GM19463 (cell line): ENCODE data around the gene TFF2.

Source experiments
- ATAC-seq: cut with Tn5 transposase; IDR thresholded peaks from one replicate; pipeline ENCODE4 v1.9.1; 2021; ENCODE audit warnings: mild to moderate bottlenecking, moderate library complexity; ENCODE audit not compliant: unreplicated experiment

Gene TFF2

DNA sequence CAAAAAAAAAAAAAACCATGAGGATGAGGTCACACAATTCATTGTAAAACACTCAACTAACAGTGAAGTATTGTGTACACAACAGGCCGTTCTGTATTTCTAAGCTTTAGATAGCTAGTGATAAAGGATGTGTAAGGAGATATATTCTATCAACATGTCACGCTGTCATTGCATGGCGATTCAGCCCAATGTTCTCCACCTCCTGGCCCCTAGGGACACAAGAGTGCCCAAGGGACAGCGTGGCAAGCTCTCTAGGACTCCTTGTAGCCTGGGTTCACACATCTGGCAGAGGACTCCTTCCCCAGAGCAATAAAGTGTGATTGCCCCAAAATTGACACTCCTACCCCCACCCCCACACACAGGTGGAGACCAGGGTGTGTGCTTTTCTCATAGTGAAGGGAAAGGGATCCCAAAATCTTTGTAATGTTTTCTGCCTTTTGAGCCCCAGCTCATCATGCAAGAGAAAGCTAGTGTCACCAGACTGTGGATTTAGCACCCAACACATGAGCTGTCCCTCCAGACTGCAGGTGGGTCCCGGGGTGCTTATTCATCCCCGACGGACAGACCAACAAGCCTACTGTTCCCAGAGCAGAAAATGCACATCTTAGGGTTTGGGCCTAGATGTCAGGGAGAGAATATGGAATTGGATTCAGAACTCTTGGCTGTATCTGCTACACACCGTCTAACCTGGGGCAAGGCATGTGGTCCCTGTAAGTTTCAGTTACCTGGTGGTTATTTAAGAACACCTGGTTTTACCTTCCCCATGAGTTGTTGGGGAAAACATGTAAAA lies 33.6 kb upstream of the TFF2 start:
- no peak for ATAC-seq

DNA sequence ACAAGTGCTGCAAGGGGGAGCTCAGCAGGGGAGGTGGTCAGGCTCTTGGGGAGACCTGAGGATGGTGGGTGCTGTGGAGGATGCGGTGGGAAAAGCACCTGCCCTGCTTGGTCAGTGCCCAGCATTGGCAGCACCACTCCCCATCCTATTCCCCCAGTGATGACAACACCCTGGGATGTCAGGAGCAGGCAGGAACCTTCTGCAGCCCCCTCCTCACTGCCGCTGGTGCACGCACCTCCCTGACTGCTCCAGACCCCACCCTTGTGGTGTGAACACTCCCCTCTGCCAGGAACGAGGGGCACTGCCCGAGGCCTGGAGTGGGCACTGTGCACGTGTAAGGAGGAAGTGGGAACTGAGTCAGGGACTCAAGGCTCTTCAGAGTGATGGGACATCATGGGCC lies 32.5 kb upstream of the TFF2 start:
- ATAC-seq: no peak

DNA sequence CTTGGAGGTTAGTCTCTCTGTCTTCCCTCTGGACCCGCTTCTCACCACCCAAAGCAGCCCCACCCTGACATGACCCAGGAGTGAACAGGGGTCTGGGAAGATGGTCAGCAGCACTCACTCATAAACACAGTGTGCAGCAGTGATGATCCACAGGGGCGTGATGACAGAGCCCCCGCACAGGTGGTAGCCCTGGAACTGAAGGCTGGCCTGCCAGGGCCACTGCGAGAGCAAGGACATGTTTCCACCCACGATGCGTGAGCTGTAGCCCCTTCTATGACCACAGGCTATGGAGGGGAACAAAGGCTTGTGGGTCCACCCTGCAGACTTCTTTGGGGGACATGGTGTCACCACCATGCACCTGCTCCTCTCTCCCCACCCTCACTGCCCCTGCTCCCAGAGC lies 32.1 kb upstream of the TFF2 start:
- ATAC-seq: no peak

DNA sequence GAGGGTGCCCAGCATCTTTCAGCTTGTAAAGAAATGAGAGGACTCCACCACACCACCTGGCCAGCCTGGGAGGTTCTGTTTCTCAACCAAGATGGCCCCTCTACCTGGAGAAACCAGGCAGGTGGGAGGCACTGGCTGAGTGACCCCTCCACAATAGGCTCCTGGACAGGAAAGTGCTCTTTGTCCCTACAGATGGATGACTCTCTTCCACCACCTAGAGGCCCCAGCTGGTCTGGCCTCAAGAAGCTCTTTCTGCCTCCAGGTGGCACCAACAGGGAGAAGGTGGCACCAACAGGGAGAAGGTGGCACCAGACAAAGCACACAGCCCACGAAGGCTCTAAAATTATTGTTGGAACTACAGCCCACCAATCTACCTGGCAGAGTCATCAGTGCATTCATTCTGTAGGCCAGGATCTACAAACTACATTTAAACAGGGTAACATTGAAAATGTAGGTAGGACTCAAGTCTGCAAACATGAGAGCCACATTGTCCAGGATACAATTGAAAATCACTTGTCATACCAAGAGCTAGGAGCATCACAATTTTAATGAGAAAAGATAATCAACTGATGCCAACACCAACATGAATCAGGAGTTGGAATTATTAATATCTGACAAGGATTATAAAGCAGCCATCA lies 30.7 kb upstream of the TFF2 start:
- no peak for ATAC-seq

DNA sequence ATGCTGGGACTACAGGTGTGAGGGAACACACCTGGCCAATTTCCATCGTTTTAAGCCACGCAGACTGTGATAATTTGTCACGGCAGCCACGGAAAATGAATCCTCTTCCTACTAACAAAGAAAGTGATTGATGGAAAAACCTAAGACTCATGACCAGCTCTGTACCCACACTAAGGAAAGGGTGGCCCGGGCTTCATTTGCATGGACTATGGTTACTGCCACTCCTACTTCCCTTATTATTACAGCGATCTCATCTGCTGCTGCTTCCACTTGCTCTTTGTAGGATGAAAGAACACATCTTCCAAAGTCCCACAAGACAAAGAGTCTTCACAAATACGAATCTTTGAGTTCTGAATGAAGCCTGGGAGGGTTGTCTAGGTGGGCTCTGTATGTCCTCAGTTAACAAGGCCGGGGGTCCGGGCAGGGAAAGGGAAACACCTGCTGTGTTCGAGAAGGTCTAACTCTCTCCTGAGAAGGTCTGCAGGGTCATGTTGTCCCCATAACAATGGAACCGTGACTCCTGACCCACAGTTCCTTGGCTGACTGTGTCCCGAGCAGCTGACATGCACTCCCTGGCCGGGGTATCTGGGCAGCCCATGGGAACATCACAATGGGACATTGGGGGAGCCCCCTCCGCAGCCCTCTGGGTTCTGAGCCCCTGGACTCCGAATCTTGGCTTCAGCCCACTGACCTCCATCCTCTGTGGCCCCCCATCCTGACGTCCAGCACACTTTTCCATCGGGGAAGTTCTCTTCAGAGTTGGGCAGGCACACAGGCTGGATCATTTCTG lies 28.8 kb upstream of the TFF2 start:
- ATAC-seq: no peak

DNA sequence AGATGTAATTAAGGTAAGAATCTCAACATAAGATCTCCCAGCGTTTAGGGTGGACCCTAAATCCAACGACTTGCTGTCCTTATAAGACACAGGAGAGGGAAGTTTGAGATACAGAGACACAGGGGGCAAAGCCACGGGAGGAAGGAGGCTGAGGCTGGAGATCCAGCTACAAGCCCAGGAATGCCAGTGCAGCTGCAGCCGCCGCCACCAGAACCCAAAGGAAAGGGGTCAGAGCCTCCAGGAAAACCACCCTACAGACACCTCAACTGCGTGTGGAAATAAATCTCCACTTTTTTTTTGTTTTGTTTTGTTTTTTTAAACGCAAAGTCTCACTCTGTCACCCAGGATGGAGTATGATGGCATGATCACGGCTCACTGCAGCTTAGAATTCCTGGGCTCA lies 27.6 kb upstream of the TFF2 start:
- no peak for ATAC-seq

DNA sequence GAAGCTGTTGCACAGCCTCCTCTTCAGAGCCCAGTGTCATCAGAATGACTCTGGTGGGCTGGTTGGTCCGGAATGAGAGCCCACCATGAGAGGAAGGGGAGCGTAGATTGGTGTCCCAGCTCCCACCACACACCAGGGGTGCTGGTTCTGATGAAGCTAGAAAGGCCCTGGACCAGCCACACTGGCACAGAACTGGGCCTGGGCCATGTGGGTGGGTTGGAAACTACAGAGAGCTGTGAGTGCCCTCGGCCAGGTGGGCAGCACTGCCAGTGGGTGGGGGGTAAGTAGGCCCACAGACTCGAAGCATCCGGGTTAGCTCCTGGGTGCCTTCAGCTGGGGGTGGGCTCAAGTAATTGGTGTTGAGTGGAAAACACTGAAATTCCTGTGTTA lies 27.2 kb upstream of the TFF2 start:
- ATAC-seq: no peak

DNA sequence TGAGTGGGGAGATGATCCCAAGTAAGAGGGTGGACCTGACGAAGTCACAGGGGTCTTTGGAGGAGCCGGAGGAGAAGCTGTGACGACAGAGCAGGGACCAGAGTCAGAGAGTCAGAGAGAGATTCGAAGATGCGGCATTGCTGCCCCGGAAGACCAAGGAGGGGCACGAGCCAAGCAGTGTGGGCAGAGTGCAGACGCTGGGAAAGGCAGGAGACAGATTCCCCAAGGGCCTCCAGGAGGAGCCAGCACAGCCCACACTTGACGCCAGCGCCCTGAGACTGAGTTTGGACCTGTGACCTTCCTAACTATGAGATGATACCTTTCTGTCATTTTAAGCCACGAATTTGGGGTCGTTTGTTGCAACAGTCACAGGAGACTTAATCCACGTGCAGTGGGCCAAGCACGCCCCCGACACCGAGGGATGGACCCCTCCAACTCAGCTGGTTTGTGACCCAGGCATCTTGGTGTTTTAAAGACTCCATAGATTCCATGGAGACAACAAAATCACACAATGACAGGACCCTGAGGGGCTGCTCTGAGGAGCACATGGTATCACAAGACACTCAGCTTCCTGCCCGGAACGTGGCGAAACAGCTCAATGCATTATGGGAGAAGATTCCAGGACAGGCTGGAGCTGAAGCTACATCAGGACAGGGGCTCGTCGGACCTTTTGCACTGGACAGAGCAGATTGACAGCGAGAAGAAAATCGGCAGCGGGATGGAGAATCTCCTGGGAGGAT lies 26.6 kb upstream of the TFF2 start:
- no peak for ATAC-seq

DNA sequence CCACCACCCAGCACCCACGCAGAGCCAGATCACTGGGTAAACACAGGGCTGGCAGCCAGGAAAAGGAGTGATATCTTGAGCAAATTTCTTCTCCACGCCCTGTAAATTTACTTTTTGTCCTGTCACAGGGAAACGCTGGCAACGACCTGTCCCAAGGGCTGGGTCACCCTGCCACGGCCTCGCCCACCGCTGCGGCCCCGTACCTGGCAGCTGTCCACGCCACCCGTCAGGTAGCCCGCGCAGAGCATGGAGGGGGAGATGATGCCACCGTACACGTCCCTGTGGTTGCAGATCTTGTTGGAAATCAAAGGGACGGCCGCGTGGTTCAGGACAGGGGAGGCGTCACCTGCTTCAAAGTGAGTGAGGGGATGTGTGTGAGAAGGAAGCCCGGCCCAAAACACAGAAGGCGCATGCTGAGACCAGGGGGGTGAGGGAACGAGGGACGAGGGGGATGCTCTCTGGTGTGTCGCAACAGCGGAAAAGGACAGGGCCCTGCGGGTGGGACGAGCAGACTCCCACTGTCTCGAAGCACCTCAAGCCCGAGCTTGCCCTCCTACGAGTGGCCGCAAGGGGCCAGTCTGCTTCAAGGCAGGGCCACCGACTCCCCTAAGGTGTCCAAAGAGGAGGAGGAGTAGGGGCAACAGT lies 25.7 kb upstream of the TFF2 start:
- ATAC-seq: no peak

DNA sequence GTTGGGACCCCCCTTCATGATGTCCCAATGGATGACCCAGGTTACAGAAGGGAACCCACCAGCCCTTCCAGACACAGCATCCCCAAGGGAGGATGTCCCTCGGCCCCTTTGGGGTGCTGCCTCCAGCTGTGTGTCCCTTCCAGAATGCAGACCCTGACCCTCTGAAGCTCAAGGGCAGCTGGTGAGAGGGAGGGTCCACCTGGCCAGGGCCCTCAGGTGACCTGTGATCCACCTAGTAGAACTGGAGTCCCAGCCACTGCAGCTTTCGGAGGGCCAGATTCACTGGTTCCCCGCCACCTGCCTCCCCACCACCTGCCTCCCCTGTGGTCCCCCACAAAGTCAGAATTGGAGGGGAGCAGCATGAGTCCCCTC lies 25.2 kb upstream of the TFF2 start:
- ATAC-seq: no peak

DNA sequence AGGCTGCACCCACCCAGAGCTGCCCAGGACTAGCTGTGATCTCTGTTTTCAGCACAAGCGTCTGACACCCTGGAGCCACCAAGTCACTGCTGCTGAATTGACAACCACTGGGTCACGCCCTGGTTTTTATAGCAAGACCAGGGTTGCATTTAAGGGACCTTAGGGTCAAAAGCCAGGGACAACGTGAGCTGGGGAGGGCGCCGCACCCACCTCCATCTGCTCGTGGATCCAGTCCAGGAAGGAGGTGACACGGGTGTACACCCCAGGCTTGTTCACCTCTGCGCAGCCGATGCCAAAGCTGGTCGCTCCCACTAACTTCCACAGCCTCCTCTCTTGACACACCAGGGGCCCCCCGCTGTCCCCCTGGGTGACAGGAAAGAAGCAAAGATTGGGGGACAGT lies 24.7 kb upstream of the TFF2 start:
- no peak for ATAC-seq

DNA sequence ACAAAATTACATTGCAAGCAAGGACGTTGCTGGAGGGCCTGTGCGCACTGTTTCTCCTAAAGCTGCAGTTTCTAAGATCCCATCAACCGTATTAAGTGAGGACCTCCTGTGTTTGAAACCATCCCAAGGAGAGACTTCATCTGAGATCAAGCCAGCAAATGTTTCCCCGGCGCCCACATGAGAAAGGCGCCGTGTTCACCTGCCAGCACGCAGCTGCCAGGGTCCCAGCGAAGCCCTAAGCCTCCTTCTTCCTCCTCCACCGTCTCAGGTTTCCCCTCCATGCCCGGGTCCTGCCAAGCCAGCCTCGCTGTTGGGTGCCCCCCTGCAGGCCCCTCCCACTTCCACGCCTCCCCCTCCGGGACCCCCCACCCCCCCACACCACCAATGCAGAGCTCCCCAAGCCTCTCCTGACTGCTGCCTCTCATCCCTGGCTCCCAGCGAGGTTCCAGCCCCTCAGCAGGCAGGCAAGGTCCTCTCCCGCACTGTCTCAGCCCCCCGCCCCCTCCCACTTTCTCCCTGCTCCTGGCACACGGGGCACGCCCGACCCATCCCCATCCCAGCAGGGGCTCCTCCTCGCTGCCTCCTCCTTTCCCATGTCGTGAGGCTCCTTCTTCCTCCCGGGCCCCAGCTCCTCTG lies 24.2 kb upstream of the TFF2 start:
- ATAC-seq: no peak

DNA sequence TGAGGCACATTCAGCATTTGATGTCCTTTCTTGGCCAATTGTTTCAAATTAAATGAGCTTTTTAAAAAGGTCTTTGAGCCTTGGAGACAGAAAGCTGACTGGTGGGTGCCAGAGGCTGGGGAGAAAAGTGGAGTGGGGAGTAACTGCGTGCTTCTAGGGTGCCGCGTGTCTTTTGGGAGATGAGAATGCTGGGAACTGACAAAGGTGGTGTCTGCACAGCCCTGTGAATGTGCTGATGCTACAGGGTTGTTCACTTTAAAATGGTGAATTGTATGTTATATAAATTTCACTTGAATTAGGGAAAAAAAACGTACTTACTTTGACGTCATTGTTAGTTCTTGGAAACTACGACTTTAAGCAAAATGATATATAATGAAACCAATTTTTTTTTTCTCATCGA lies 23.7 kb upstream of the TFF2 start:
- no peak for ATAC-seq

DNA sequence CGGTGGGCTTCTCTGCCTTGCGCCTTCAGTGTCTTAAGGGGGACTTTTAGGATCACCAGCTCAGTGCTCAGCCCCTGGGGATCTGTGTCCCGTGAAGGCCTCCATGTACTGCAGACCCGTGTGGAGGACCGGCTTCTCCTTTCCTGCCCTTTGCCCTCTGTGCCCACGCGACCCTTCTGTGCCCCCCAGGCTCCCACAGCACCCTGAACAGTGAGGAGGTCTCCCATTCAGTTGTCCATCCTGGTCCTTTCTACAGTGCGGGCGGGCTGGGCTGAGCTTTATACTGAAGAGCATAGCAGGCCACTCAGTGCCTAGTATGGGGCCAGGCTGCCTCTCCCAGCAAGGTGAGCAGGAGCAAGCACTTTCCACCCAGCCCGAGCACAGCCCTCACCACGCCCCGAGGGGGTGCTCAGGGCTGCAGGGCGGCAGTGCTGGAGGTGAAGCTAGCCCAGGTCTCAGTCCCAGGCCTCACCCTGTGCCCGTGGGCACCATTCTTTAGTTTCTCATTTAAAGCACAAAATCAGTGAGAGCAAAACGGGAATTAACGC lies 23.2 kb upstream of the TFF2 start:
- no peak for ATAC-seq

DNA sequence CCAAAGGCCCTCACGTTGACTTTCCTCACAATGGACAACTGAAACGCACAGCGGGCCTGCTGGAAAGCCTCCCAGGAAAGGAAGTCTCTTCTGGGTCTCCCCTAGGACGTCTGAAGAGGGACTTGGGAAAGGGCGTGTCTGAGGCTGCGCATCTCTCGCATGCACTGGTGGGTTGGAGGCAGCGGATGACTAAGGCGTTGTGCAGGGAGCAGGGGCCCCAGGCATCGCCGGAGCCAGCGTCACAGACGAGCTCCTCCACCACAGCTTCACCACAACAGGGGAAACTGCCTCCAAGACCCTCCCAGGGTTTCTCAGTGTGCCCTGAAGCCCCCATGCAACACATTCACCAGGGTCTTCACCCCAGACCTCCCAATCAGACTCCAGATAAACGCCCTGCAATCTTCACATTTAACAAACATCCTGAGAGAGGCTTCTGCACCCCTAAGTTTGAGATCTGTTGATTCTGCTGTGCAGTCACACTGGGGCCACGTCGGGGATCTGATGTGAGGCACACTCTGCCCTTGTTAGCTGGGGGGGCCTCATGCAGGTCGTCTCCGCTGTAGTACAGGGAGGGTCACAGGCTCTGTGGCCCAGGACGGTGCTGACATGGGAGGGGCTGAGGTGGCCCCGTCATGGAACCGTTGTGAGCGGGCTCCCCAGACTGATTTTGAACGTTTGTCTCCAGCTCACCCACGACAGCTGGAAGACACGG lies 22.6 kb upstream of the TFF2 start:
- no peak for ATAC-seq

DNA sequence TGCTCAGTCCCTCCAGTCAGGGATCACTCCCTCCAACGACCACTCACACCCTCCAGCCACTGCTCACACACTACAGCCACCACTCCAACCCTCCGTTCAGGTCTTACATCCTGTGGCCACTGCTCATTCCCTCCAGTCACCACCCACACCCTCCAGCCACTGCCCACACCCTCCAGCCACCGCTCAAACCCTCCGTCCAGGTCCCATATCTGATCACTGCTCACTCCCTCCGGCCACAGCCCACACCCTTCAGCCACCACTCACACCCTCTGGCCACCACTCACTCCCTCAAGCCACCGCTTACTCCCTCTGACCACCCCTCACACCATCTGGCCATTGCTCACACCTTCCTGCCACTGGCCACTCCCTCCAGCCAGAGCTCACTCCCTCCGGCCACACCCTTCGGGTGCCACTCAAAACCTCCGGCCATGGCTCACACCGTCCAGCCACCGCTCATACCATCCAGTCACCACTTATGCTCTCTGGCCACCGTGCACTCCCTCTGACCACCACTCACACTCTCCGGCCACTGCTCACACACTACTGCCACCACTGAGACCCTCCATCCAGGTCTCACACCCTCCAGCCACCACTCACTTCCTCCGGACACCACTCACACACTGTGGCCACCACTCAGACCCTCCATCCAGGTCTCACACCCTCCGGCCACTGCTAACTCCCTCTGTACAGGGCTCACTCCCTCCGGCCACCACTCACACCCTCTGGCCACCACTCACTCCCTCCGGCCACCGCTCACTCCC lies 20.3 kb upstream of the TFF2 start:
- ATAC-seq: no peak

DNA sequence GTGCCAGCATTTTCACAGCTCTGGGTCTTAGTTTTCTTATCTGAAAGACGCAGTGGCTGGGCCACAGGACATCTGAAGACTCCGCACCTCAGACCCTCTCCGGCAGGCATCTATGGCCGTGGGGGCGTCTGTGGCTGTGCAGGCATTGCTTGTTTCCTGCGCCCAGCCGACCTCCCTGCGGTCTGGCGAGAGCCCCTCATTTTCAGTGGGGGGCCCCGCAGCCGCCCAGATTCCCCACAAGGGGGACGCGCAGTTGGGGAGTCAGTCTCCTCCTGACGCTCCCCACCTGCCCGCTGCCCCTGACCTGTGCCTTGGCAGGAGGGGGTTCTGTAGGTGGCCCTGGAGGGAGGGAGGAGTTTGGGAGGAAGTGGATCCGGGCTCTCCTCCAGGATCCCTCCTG lies 19.0 kb upstream of the TFF2 start:
- no peak for ATAC-seq

DNA sequence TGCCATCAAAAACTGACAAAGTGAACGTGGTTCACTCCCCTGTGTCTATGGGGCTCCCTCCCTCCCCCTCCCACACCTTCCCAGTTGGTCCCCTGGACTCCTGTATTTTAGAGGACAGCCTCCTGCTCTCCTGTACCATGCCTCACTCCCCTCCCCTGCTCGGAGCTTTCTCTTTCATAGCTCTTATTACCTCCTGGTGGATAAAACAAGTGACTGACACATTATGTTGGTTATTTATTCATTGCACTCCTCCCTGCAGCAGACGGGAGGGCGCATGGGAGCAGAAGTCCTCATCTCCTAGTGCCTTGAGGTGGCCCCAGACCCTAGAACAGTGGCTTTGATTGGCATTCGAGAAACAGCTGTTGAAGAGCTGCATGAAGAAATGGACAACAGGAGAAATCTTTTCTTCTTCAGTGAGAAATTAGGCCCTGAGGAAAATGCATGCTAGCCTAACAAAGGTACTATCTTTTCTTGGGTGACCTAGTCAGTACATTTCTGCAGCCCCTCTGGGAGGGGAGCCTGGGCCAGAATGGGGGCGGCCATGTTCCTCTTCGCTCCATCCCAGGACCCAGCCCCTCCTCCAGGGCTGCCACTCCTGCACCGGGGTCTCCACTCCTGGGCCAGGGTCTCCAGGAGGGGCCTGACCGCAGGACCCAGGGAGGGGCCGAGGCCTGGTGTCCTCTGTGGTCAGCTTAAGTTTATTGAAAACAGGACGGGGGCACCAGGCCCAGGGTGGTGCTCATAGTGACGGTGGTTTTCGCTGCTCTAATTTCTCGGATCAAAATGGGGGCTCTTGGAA lies 16.8 kb upstream of the TFF2 start:
- ATAC-seq: no peak
